HepG2 (cell line): ENCODE data around the gene WDR35. TPM values are rescaled to one million over a fixed set of nuclear protein-coding genes. Genes with fewer than 3 reads are reported as not detected.

ENCODE experiments used
- AKAP8 ChIP-seq: sonication (generic); formaldehyde crosslinking; IDR thresholded peaks from 2 replicates; pipeline ENCODE4 v1.5.1; 2020; ENCODE audit warnings: mild to moderate bottlenecking, missing genetic modification reagents
- FOXA3 ChIP-seq: IDR thresholded peaks from 2 replicates; pipeline ENCODE4 v1.6.1; 2016; ENCODE audit warnings: missing genetic modification reagents, missing compliant biosample characterization
- GZF1 ChIP-seq: sonication (generic); formaldehyde crosslinking; IDR thresholded peaks from 2 replicates; pipeline ENCODE4 v1.5.1; 2020; ENCODE audit warnings: mild to moderate bottlenecking, missing genetic modification reagents
- HOXA7 ChIP-seq: sonication (generic); formaldehyde crosslinking; IDR thresholded peaks from 2 replicates; pipeline ENCODE4 v1.8.1; 2022; ENCODE audit warnings: mild to moderate bottlenecking, missing genetic modification reagents, moderate library complexity
- KAT7 ChIP-seq: IDR thresholded peaks from 2 replicates; pipeline ENCODE4 v1.6.1; 2018; ENCODE audit warnings: borderline replicate concordance, missing compliant biosample characterization
- KLF16 ChIP-seq, 2 experiments: sonication (generic) in 1 of 2; formaldehyde crosslinking in 1 of 2; IDR thresholded peaks; 2 replicates each; pipeline versions ENCODE4 v1.6.1 to v1.8.0; 2016 to 2023; ENCODE audit warnings: missing genetic modification reagents in 2 of 2, missing compliant biosample characterization in 1 of 2
- PHF21A ChIP-seq: sonication (generic); formaldehyde crosslinking; IDR thresholded peaks from 2 replicates; pipeline ENCODE4 v1.5.0; 2020; ENCODE audit warnings: mild to moderate bottlenecking, missing genetic modification reagents
- RFXAP ChIP-seq: sonication (generic); formaldehyde crosslinking; IDR thresholded peaks from 2 replicates; pipeline ENCODE4 v1.4.0; 2020; ENCODE audit warnings: missing genetic modification reagents, borderline replicate concordance
- SOX13 ChIP-seq, 3 experiments: fragments of 450-650 bp in 1 of 3; sonication (generic) in 1 of 3; formaldehyde crosslinking in 1 of 3; IDR thresholded peaks in 2 of 3; conservative IDR thresholded peaks in 1 of 3; 2 replicates each; pipeline versions ENCODE4 v1.5.0 to v1.6.1; 2016 to 2020; ENCODE audit warnings: antibody characterized with exemption in 1 of 3, mild to moderate bottlenecking in 1 of 3, missing compliant biosample characterization in 1 of 3, missing genetic modification reagents in 1 of 3, moderate library complexity in 1 of 3
- TBP ChIP-seq: sonication (generic); formaldehyde crosslinking; IDR thresholded peaks from 2 replicates; pipeline ENCODE4 v1.5.0; 2020; ENCODE audit warnings: missing genetic modification reagents
- TCF12 ChIP-seq, 2 experiments: fragments of 450-650 bp in 1 of 2; sonication (generic) in 1 of 2; formaldehyde crosslinking in 1 of 2; IDR thresholded peaks; 2 replicates each; pipeline versions ENCODE4 v1.6.1 to v1.8.0; 2017 to 2022; ENCODE audit warnings: antibody characterized with exemption in 1 of 2, mild to moderate bottlenecking in 1 of 2, missing genetic modification reagents in 1 of 2, moderate library complexity in 1 of 2
- UBTF ChIP-seq: sonication (generic); formaldehyde crosslinking; IDR thresholded peaks from 2 replicates; pipeline ENCODE4 v1.4.0; 2020; ENCODE audit warnings: mild to moderate bottlenecking, missing genetic modification reagents
- ZNF124 ChIP-seq: sonication (generic); formaldehyde crosslinking; IDR thresholded peaks from 2 replicates; pipeline ENCODE4 v1.4.0; 2020; ENCODE audit warnings: missing genetic modification reagents
- ZNF317 ChIP-seq: sonication (generic); formaldehyde crosslinking; IDR thresholded peaks from 2 replicates; pipeline ENCODE4 v1.5.0; 2020; ENCODE audit warnings: mild to moderate bottlenecking, missing genetic modification reagents
- ZNF556 ChIP-seq: sonication (generic); formaldehyde crosslinking; IDR thresholded peaks from 2 replicates; pipeline ENCODE4 v1.4.0; 2020; ENCODE audit warnings: mild to moderate bottlenecking, missing genetic modification reagents, borderline replicate concordance
- ZNF558 ChIP-seq: sonication (generic); formaldehyde crosslinking; IDR thresholded peaks from 2 replicates; pipeline ENCODE4 v1.9.0; 2022; ENCODE audit warnings: mild to moderate bottlenecking, missing genetic modification reagents, borderline replicate concordance
- ZNF639 ChIP-seq: conservative IDR thresholded peaks from 2 replicates; pipeline ENCODE4 v1.6.1; 2018; ENCODE audit warnings: missing genetic modification reagents
- ZNF792 ChIP-seq: IDR thresholded peaks from 2 replicates; pipeline ENCODE4 v1.6.1; 2016
- ZSCAN31 ChIP-seq: sonication (generic); formaldehyde crosslinking; IDR thresholded peaks from 2 replicates; pipeline ENCODE4 v1.5.0; 2020; ENCODE audit warnings: low read depth, mild to moderate bottlenecking, missing genetic modification reagents
- polyA plus RNA-seq, 8 experiments: library from polyadenylated mRNA; depleted of rRNA in 3 of 8; stranded (reverse) in 7 of 8; unstranded in 1 of 8; fragments of >200 nt; fragmentation: Illumina TruSeq in 4 of 8; extraction: Trizol in 4 of 8; gene quantifications; 2 replicates each; pipeline versions ENCODE4 v1.2.1 to v1.2.3, GENCODE V29; 2011 to 2016; ENCODE audit warnings: low read depth in 4 of 8, missing spikeins in 1 of 8, mixed read lengths in 1 of 8; ENCODE audit not compliant: insufficient read depth in 1 of 8
- total RNA-seq, 5 experiments: library from RNA; depleted of rRNA; stranded (reverse); fragments of >200 nt; fragmentation: Illumina TruSeq; extraction: Trizol; gene quantifications; 2 replicates each; pipeline ENCODE4 v1.2.3, GENCODE V29; 2016; ENCODE audit warnings: low read depth in 1 of 5
- TF ChIP-seq, protein P1 (sequence below): IDR thresholded peaks from 2 replicates; pipeline ENCODE4 v1.6.1; 2016
- TF ChIP-seq, protein P2 (sequence below): IDR thresholded peaks from 2 replicates; pipeline ENCODE4 v1.6.1; 2018; ENCODE audit warnings: missing genetic modification reagents, mild to moderate bottlenecking, missing compliant biosample characterization
- TF ChIP-seq, protein P3 (sequence below): sonication (generic); formaldehyde crosslinking; IDR thresholded peaks from 2 replicates; pipeline ENCODE4 v1.4.0; 2020; ENCODE audit warnings: missing genetic modification reagents

WDR35 gene
- total and polyA plus RNA-seq, 2 of the 13 experiments (the other 11 are each of a cell fraction or from before 2014, with no cell fraction given) = 11.1 to 19.6 TPM

DNA sequence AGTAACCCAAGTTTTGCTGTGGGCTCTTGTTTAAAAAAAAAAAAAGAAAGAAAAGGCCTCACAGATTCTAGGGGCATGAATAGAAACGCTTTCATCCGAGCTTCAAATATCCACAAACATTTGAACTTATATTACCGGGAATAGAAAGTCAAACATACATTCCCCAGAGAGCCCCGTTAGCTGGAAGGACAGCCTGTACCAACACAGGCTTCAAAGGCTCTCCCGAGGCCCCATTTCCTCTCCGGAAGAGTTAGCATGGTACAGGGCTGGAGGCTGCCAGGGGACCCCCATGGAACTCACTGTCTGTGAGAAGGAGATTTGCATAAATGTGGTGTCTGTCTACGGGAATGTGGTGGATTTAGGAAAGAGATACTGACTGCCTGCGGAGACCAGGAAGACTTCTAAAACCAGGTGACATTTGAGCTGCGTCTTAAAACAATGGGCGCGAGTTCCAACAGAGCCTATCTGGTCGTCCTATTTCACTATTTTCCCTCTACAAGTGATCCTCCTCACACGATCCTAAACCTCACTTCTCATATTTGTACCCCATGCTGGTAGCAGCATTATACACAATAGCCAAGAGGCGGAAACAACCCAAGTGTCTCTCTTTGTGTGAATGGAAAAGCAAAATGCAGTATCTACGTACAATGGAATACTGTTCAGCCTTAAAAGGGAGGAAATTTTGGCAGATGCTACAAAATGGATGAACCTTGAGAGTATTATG lies 23.4 kb upstream of the WDR35 start (continued):
- TF ChIP-seq UBTF (peak; percentile 31; the same call in 1 of the 2 replicates), TBP (CRISPR knock-in tag) (no peak), ZNF556 (CRISPR knock-in tag) (0 out of 2 replicates have a peak, but pooled peaks have one; percentile 43), SOX13 (IDR thresholded peaks at IDR 0.05) (0 out of 2 replicates have a peak, but pooled peaks have one; percentile 37), SOX13 (CRISPR knock-in tag; conservative IDR thresholded peaks at IDR 0.05 in 1 of 2, IDR thresholded peaks at IDR 0.05 in 1 of 2) (peak in 1 of 2 experiments; percentile 78; a peak in 1 of 4 replicates), ZNF317 (no peak), KLF16 (CRISPR knock-in tag; IDR thresholded peaks at IDR 0.05) (peak in 1 of 2 experiments; percentile 26; a peak in 1 of 4 replicates), HOXA7 (CRISPR knock-in tag) (no peak), KAT7 (no peak), TCF12 (IDR thresholded peaks at IDR 0.05) (no peak), TCF12 (CRISPR knock-in tag; IDR thresholded peaks at IDR 0.05) (peak; percentile 16; the same call in 1 of the 2 replicates), PHF21A (CRISPR knock-in tag) (peak; percentile 63; the same call in 1 of the 2 replicates), ZNF558 (CRISPR knock-in tag) (no peak), AKAP8 (CRISPR knock-in tag) (0 out of 2 replicates have a peak, but pooled peaks have one; percentile 25), ZSCAN31 (CRISPR knock-in tag) (no peak; the same call in 1 of the 2 replicates), RFXAP (no peak), ZNF124 (CRISPR knock-in tag) (no peak), ZNF639 (0 out of 2 replicates have a peak, but pooled peaks have one; percentile 50), FOXA3 (CRISPR knock-in tag) (peak; percentile 75), GZF1 (0 out of 2 replicates have a peak, but pooled peaks have one; percentile 30), ZNF792 (CRISPR knock-in tag) (peak; percentile 59; the same call in 1 of the 2 replicates)
- TF ChIP-seq, protein P1, sequence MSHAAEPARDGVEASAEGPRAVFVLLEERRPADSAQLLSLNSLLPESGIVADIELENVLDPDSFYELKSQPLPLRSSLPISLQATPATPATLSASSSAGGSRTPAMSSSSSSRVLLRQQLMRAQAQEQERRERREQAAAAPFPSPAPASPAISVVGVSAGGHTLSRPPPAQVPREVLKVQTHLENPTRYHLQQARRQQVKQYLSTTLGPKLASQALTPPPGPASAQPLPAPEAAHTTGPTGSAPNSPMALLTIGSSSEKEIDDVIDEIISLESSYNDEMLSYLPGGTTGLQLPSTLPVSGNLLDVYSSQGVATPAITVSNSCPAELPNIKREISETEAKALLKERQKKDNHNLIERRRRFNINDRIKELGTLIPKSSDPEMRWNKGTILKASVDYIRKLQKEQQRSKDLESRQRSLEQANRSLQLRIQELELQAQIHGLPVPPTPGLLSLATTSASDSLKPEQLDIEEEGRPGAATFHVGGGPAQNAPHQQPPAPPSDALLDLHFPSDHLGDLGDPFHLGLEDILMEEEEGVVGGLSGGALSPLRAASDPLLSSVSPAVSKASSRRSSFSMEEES (CRISPR knock-in tag) = 0 out of 2 replicates have a peak, but pooled peaks have one; percentile 29
- TF ChIP-seq, protein P2, sequence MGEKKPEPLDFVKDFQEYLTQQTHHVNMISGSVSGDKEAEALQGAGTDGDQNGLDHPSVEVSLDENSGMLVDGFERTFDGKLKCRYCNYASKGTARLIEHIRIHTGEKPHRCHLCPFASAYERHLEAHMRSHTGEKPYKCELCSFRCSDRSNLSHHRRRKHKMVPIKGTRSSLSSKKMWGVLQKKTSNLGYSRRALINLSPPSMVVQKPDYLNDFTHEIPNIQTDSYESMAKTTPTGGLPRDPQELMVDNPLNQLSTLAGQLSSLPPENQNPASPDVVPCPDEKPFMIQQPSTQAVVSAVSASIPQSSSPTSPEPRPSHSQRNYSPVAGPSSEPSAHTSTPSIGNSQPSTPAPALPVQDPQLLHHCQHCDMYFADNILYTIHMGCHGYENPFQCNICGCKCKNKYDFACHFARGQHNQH (CRISPR knock-in tag) = peak; percentile 17; the same call in 1 of the 2 replicates
- TF ChIP-seq, protein P3, sequence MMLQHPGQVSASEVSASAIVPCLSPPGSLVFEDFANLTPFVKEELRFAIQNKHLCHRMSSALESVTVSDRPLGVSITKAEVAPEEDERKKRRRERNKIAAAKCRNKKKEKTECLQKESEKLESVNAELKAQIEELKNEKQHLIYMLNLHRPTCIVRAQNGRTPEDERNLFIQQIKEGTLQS = 0 out of 2 replicates have a peak, but pooled peaks have one; percentile 10
